ENCODE results near the gene TMEM147. TPM values are rescaled to one million over a fixed set of nuclear protein-coding genes. Genes with fewer than 3 reads are reported as not detected.
A peak's percentile ranks its signal among the peaks of the same experiment; 100 is the strongest.
"Not testable (repeated sequence)": the region's sequence is repeated elsewhere in the genome, so short reads cannot be mapped to it uniquely, and the experiment has no call there.

The TMEM147 gene
- total RNA-seq, 3 donors from 2014 or later = 111 to 148 (median 115) TPM

DNA sequence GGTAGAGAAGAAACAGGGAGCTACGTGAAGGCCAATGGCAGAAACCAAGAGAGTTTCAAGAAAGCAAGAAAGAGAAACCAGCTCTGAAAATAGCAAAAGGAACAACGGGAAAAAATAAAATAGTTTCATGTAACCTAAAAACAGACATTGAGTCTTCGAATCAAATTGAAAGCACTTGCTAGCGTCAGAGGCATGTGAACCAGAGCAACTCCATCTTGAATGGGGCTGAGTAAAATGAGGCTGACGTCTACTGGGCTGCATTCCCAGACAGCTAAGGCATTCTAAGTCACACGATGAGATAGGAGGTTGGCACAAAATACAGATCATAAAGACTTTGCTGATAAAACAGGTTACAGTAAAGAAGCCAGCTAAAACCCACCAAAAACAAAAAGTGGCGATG is 33.3 kb downstream of the TMEM147 start:
- H3K4me3 Mint-ChIP-seq = no peak overlapping the region
- H3K4me1 Mint-ChIP-seq (ENCODE audit: low read depth) = no peaks in the 10 kb centered on the region
- H3K27me3 Mint-ChIP-seq (ENCODE audit: low read depth) = peaks cover 18% of the 10 kb centered on the region
- ATAC-seq = no peak
- peaks cover 6% of the 10 kb centered on the region for H3K36me3 Mint-ChIP-seq (ENCODE audit: insufficient read depth)
- no peak for DNase-seq
- H3K9me3 Mint-ChIP-seq = peaks cover 24% of the 10 kb centered on the region

GRCh38 chr19:35582760-35583159 is 37.3 kb downstream of the TMEM147 start:
- Mint-ChIP-seq H3K9me3 (no peaks in the 10 kb centered on the region), H3K4me1 (ENCODE audit: low read depth) (no peaks in the 10 kb centered on the region), H3K27me3 (ENCODE audit: low read depth) (peaks cover 18% of the 10 kb centered on the region), H3K4me3 (no peak overlapping the region), H3K36me3 (ENCODE audit: insufficient read depth) (no peaks in the 10 kb centered on the region)
- no peak for DNase-seq
- ATAC-seq = no peak

- no peaks in the 10 kb centered on the region for H3K4me1 Mint-ChIP-seq (ENCODE audit: low read depth)
- ATAC-seq = peak; percentile 57 to 67
- no peaks in the 10 kb centered on the region for H3K36me3 Mint-ChIP-seq (ENCODE audit: insufficient read depth)
- no peak for DNase-seq
- peaks cover 13% of the 10 kb centered on the region for H3K27me3 Mint-ChIP-seq (ENCODE audit: low read depth)
- no peak within 1 kb of the TSS for H3K4me3 Mint-ChIP-seq
- H3K9me3 Mint-ChIP-seq = no peaks in the 10 kb centered on the region
Measured at GRCh38 chr19:35585848-35586247, 40.4 kb downstream of the TMEM147 start, which contains the start of gene PMIS2. PMIS2 (plus strand) TSS chr19:35586173; CDS start chr19:35586260, 87 bp downstream.

- DNase-seq (no peak), ATAC-seq (no peak)
- H3K36me3 Mint-ChIP-seq (ENCODE audit: insufficient read depth) = no peaks in the 10 kb centered on the region
- H3K4me1 Mint-ChIP-seq (ENCODE audit: low read depth) = no peaks in the 10 kb centered on the region
- H3K4me3 Mint-ChIP-seq = no peak overlapping the region
- no peaks in the 10 kb centered on the region for H3K9me3 Mint-ChIP-seq
- peaks cover 13% of the 10 kb centered on the region for H3K27me3 Mint-ChIP-seq (ENCODE audit: low read depth)
Measured at GRCh38 chr19:35587321-35587720, 41.9 kb downstream of the TMEM147 start.

DNA sequence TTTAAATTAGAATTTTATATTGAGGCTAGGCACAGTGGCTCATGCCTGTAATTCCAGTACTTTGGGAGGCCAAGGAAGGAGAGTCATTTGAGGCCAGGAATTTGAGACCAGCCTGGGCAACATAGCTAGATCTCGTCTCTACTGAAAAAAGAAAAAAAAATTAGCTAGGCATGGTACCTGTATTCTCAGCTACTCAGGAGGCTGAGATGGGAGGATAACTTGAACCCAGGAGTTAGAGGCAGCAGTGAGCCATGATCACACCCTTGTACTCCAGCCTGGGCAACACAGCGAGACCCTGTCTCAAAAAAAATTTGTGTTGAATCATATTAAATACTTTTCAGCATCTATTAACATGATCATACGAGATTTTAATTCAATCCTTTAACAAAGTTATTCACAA is 45.4 kb downstream of the TMEM147 start:
- peaks cover 7% of the 10 kb centered on the region for H3K27me3 Mint-ChIP-seq (ENCODE audit: low read depth)
- DNase-seq = no peak
- ATAC-seq = no peak

GRCh38 chr19:35592226-35592625 is 46.8 kb downstream of the TMEM147 start:
- Mint-ChIP-seq H3K9me3 (no peaks in the 10 kb centered on the region), H3K4me1 (ENCODE audit: low read depth) (peaks cover 3% of the 10 kb centered on the region), H3K36me3 (ENCODE audit: insufficient read depth) (no peaks in the 10 kb centered on the region), H3K4me3 (no peak overlapping the region), H3K27me3 (ENCODE audit: low read depth) (peaks cover 2% of the 10 kb centered on the region)
- no peak for DNase-seq
- ATAC-seq = no peak

More for the DNA sequence above, 45.4 kb downstream of the TMEM147 start:
- Mint-ChIP-seq H3K9me3 (no peaks in the 10 kb centered on the region), H3K4me3 (no peak overlapping the region), H3K36me3 (ENCODE audit: insufficient read depth) (no peaks in the 10 kb centered on the region), H3K4me1 (ENCODE audit: low read depth) (no peaks in the 10 kb centered on the region)

GRCh38 chr19:35595026-35595425 is 49.6 kb downstream of the TMEM147 start:
- not testable (repeated sequence) for H3K27me3 Mint-ChIP-seq (ENCODE audit: low read depth); H3K36me3 Mint-ChIP-seq (ENCODE audit: insufficient read depth); H3K4me1 Mint-ChIP-seq (ENCODE audit: low read depth); H3K9me3 Mint-ChIP-seq; DNase-seq; H3K4me3 Mint-ChIP-seq; ATAC-seq

DNA sequence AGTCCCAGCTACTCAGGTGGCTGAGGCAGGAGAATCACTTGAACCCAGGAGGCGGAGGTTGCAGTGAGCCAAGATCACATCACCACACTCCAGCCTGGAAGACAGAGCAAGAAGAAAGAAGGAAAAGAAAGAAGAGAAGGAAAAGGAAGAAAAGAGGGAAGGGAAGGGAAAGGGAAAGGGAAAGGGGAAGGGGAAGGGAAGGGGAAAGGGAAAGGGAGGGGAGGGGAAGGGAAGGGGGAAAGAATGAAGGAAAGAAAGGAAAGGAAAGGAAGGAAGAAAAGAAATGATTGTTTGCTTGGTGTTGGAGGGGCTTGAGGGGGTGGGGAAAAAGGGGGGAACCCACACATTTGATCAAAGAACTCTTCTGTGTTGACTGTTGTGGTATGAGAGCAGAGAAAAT is 50.5 kb downstream of the TMEM147 start:
- Mint-ChIP-seq H3K4me3 (no peak overlapping the region), H3K27me3 (ENCODE audit: low read depth) (peaks cover 2% of the 10 kb centered on the region), H3K36me3 (ENCODE audit: insufficient read depth) (no peaks in the 10 kb centered on the region), H3K4me1 (ENCODE audit: low read depth) (peaks cover 3% of the 10 kb centered on the region), H3K9me3 (no peaks in the 10 kb centered on the region)
- DNase-seq = no peak
- no peak for ATAC-seq

DNA sequence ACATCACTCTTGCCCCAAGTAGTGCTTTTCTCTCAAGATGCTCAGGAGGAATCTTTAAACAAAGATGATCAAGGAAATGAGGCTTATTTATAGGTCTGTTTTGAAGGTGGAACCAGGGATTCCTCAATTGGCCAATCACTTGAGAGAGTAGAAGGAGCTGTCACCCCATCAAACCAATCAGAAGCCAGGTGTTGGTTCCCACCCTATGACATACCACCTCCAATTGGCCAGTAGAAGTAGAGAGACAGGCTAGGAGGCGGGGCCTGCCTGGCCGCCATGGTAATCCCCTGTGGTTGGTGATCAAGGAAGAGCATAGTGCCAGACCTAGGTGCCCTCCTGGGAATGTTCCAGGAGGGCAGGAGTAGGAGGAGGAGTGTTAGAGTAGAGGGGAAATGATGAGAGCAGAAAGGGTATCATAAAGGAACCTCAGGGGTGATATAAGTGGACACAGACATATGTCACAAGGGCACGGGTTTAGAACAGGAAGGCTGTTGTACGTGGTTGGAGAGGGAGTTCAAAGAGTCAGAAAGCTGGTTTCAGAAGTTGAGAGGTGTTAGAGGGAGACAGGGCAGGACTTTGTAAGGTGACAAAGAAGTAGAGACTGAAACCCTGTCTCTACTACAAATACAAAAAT is 51.1 kb downstream of the TMEM147 start:
- no peaks in the 10 kb centered on the region for H3K9me3 Mint-ChIP-seq
- DNase-seq (no peak), ATAC-seq (peak; percentile 56 to 72)
- no peak overlapping the region for H3K4me3 Mint-ChIP-seq
- no peaks in the 10 kb centered on the region for H3K36me3 Mint-ChIP-seq (ENCODE audit: insufficient read depth)
- peaks cover 2% of the 10 kb centered on the region for H3K27me3 Mint-ChIP-seq (ENCODE audit: low read depth)
- peaks cover 3% of the 10 kb centered on the region for H3K4me1 Mint-ChIP-seq (ENCODE audit: low read depth)

Other genes starting within 250 kb of the TMEM147 start
- 1 to 10 TPM; 1.3 to 5.2 (median 1.4) TPM for gene CD22, start 216.4 kb upstream of the TMEM147 start, total RNA-seq
- not detected for gene FFAR1, start 197.7 kb upstream of the TMEM147 start, total RNA-seq
- under 1 TPM; 0.30 to 0.91 (median 0.61) TPM for gene FFAR3, start 187.2 kb upstream of the TMEM147 start, total RNA-seq
- gene GPR42, start 174.6 kb upstream of the TMEM147 start, total RNA-seq = under 1 TPM in 2 of 3 donors, not detected in 1; 0.21 to 0.25 TPM
- not detected for gene FFAR2, start 97.4 kb upstream of the TMEM147 start, total RNA-seq
- gene KRTDAP, start 55.2 kb upstream of the TMEM147 start, total RNA-seq = not detected
- 1 to 10 TPM in 1 of 3 donors, under 1 TPM in 2; 0.49 to 1.3 (median 0.95) TPM for gene DMKN, start 32.0 kb upstream of the TMEM147 start, total RNA-seq
- not detected for gene SBSN, start 17.3 kb upstream of the TMEM147 start, total RNA-seq
- not detected for gene GAPDHS, start 12.2 kb upstream of the TMEM147 start, total RNA-seq
- not detected for gene ATP4A, start 18.0 kb downstream of the TMEM147 start, total RNA-seq
- gene PMIS2, start 40.5 kb downstream of the TMEM147 start, total RNA-seq = not detected
- gene HAUS5, start 67.1 kb downstream of the TMEM147 start, total RNA-seq = 10 to 100 TPM; 39.2 to 48.1 (median 41.3) TPM
- gene RBM42, start 83.4 kb downstream of the TMEM147 start, total RNA-seq = 100 to 1,000 TPM; 136 to 153 (median 139) TPM
- gene ETV2, start 96.1 kb downstream of the TMEM147 start, total RNA-seq = 1 to 10 TPM in 1 of 3 donors, under 1 TPM in 2; 0.16 to 1.2 (median 0.56) TPM
- gene COX6B1, start 102.7 kb downstream of the TMEM147 start, total RNA-seq = 100 to 1,000 TPM; 462 to 480 (median 465) TPM
- gene UPK1A, start 120.9 kb downstream of the TMEM147 start, total RNA-seq = under 1 TPM; 0.22 to 0.26 (median 0.23) TPM
- 100 to 1,000 TPM in 2 of 3 donors, 10 to 100 TPM in 1; 90.8 to 136 (median 101) TPM for gene ZBTB32, start 158.9 kb downstream of the TMEM147 start, total RNA-seq
- gene KMT2B, start 172.4 kb downstream of the TMEM147 start, total RNA-seq = 10 to 100 TPM; 64.1 to 74.8 (median 74.5) TPM
- gene IGFLR1, start 196.8 kb downstream of the TMEM147 start, total RNA-seq = 10 to 100 TPM; 24.0 to 32.7 (median 29.8) TPM
- gene U2AF1L4, start 199.8 kb downstream of the TMEM147 start, total RNA-seq = 10 to 100 TPM; 18.9 to 25.2 (median 19.4) TPM
- gene PSENEN, start 200.0 kb downstream of the TMEM147 start, total RNA-seq = 10 to 100 TPM; 46.1 to 49.3 (median 47.9) TPM
- 1 to 10 TPM; 5.8 to 6.4 (median 6.4) TPM for gene LIN37, start 202.9 kb downstream of the TMEM147 start, total RNA-seq
- gene HSPB6, start 211.4 kb downstream of the TMEM147 start, total RNA-seq = under 1 TPM; 0.22 to 0.46 (median 0.37) TPM
- 10 to 100 TPM; 27.2 to 33.7 (median 27.3) TPM for gene PROSER3, start 212.6 kb downstream of the TMEM147 start, total RNA-seq
- gene ARHGAP33, start 229.9 kb downstream of the TMEM147 start, total RNA-seq = 1 to 10 TPM; 5.5 to 6.9 (median 6.2) TPM